Ishikawa (cell line): ENCODE results near the gene SIT1.

Experiments
- CEBPB ChIP-seq: IDR thresholded peaks from 2 replicates; pipeline ENCODE4 v1.6.1; 2012
- CREB1 ChIP-seq: IDR thresholded peaks from 2 replicates; pipeline ENCODE4 v1.6.1; 2012; ENCODE audit warnings: low read depth
- EGR1 ChIP-seq: IDR thresholded peaks from 2 replicates; pipeline ENCODE4 v1.6.1; 2012
- EP300 ChIP-seq: IDR thresholded peaks from 2 replicates; pipeline ENCODE4 v1.6.1; 2012; ENCODE audit warnings: borderline replicate concordance
- FOXM1 ChIP-seq: IDR thresholded peaks from 2 replicates; pipeline ENCODE4 v1.6.1; 2012; ENCODE audit warnings: low read depth, borderline replicate concordance
- MAX ChIP-seq: IDR thresholded peaks from 2 replicates; pipeline ENCODE4 v1.6.1; 2012
- NFIC ChIP-seq: IDR thresholded peaks from 2 replicates; pipeline ENCODE4 v1.6.1; 2012
- RAD21 ChIP-seq: IDR thresholded peaks from 2 replicates; pipeline ENCODE4 v1.6.1; 2012; ENCODE audit warnings: low read depth
- REST ChIP-seq: IDR thresholded peaks from 2 replicates; pipeline ENCODE4 v1.6.1; 2012; ENCODE audit warnings: low read depth, mild to moderate bottlenecking
- TAF1 ChIP-seq: IDR thresholded peaks from 2 replicates; pipeline ENCODE4 v1.6.1; 2012; ENCODE audit warnings: low read depth, mild to moderate bottlenecking
- TCF12 ChIP-seq: IDR thresholded peaks from 2 replicates; pipeline ENCODE4 v1.6.1; 2012; ENCODE audit warnings: low read depth
- TEAD4 ChIP-seq: IDR thresholded peaks from 2 replicates; pipeline ENCODE4 v1.6.1; 2012
- USF1 ChIP-seq: IDR thresholded peaks from 2 replicates; pipeline ENCODE4 v1.6.1; 2012
- YY1 ChIP-seq: IDR thresholded peaks from 2 replicates; pipeline ENCODE4 v1.6.1; 2012; ENCODE audit warnings: low read depth
- ZBTB7A ChIP-seq: IDR thresholded peaks from 2 replicates; pipeline ENCODE4 v1.6.1; 2012; ENCODE audit warnings: low read depth

Gene SIT1

GRCh38 chr9:35686222-35687203 is 35.8 kb upstream of the SIT1 start:
- TF ChIP-seq YY1: no peak

GRCh38 chr9:35685506-35685905 is 34.8 kb upstream of the SIT1 start:
- TF ChIP-seq RAD21: no peak
- TF ChIP-seq TAF1: no peak
- TF ChIP-seq CREB1: no peak
- no peak for TF ChIP-seq MAX
- TF ChIP-seq EP300: no peak
- no peak for TF ChIP-seq YY1
- TF ChIP-seq ZBTB7A: no peak

- TF ChIP-seq EGR1: no peak
- TF ChIP-seq ZBTB7A: no peak
- no peak for TF ChIP-seq NFIC
Observed at GRCh38 chr9:35684921-35685320, 34.2 kb upstream of the SIT1 start.

GRCh38 chr9:35683323-35683722 is 32.6 kb upstream of the SIT1 start:
- no peak for TF ChIP-seq EP300
- TF ChIP-seq MAX: no peak
- TF ChIP-seq CEBPB: no peak
- no peak for TF ChIP-seq TAF1
- no peak for TF ChIP-seq NFIC
- TF ChIP-seq ZBTB7A: no peak
- no peak for TF ChIP-seq CREB1
- TF ChIP-seq TCF12: no peak
- no peak for TF ChIP-seq RAD21

GRCh38 chr9:35682520-35683315 is 32.0 kb upstream of the SIT1 start:
- no peak for TF ChIP-seq EGR1
- no peak for TF ChIP-seq TEAD4
- TF ChIP-seq CREB1: no peak

GRCh38 chr9:35682051-35682450 is 31.3 kb upstream of the SIT1 start:
- TF ChIP-seq TCF12 (no peak), USF1 (no peak), FOXM1 (no peak), RAD21 (no peak), ZBTB7A (no peak), MAX (no peak), EGR1 (no peak), TAF1 (no peak), CEBPB (no peak), CREB1 (no peak), EP300 (no peak), TEAD4 (no peak), YY1 (no peak), REST (no peak), NFIC (no peak)

- TF ChIP-seq EGR1: no peak
- no peak for TF ChIP-seq YY1
- TF ChIP-seq NFIC: no peak
- no peak for TF ChIP-seq TAF1
- no peak for TF ChIP-seq ZBTB7A
- TF ChIP-seq FOXM1: no peak
- no peak for TF ChIP-seq RAD21
- no peak for TF ChIP-seq REST
- TF ChIP-seq TCF12: no peak
- TF ChIP-seq CREB1: no peak
- no peak for TF ChIP-seq TEAD4
- TF ChIP-seq USF1: no peak
- no peak for TF ChIP-seq EP300
- TF ChIP-seq MAX: no peak
- TF ChIP-seq CEBPB: no peak
Observed at GRCh38 chr9:35681341-35682002, 30.7 kb upstream of the SIT1 start.
